HEK293T (cell line): ENCODE measurements around the gene CUX1.

Source experiments
- BHLHE40 ChIP-seq: fragments of 450-650 bp; IDR thresholded peaks from 2 replicates; pipeline ENCODE4 v1.6.1; 2016; ENCODE audit warnings: mild to moderate bottlenecking, moderate library complexity, borderline replicate concordance
- CTBP1 ChIP-seq: fragments of 450-650 bp; IDR thresholded peaks from 2 replicates; pipeline ENCODE4 v1.6.1; 2016; ENCODE audit warnings: borderline replicate concordance
- ELF4 ChIP-seq: fragments of 450-650 bp; IDR thresholded peaks from 2 replicates; pipeline ENCODE4 v1.6.1; 2017; ENCODE audit warnings: antibody characterized with exemption
- FOXA1 ChIP-seq: fragments of 450-650 bp; IDR thresholded peaks from 2 replicates; pipeline ENCODE4 v1.6.1; 2016; ENCODE audit warnings: mild to moderate bottlenecking
- FOXM1 ChIP-seq: fragments of 450-650 bp; IDR thresholded peaks from 2 replicates; pipeline ENCODE4 v1.6.1; 2017; ENCODE audit warnings: mild to moderate bottlenecking, borderline replicate concordance
- L3MBTL2 ChIP-seq: fragments of 450-650 bp; conservative IDR thresholded peaks from 2 replicates; pipeline ENCODE4 v1.6.1; 2016; ENCODE audit warnings: mild to moderate bottlenecking
- NFRKB ChIP-seq: fragments of 450-650 bp; IDR thresholded peaks from 2 replicates; pipeline ENCODE4 v1.6.1; 2016; ENCODE audit warnings: mild to moderate bottlenecking, moderate library complexity
- PKNOX1 ChIP-seq: fragments of 450-650 bp; IDR thresholded peaks from 2 replicates; pipeline ENCODE4 v1.6.1; 2016
- SP1 ChIP-seq: fragments of 450-650 bp; IDR thresholded peaks from 2 replicates; pipeline ENCODE4 v1.6.1; 2017
- SUZ12 ChIP-seq: fragments of 450-650 bp; IDR thresholded peaks from 2 replicates; pipeline ENCODE4 v1.6.1; 2016; ENCODE audit warnings: mild to moderate bottlenecking
- ZNF384 ChIP-seq: fragments of 450-650 bp; IDR thresholded peaks from 2 replicates; pipeline ENCODE4 v1.6.1; 2016

GRCh38 chr7:101824440-101824839, 7.0 kb downstream of the CUX1 start:
- TF ChIP-seq L3MBTL2, result no peak
- TF ChIP-seq ZNF384, result no peak
- TF ChIP-seq ELF4, result no peak
- no peak for TF ChIP-seq BHLHE40
- no peak for TF ChIP-seq PKNOX1
- no peak for TF ChIP-seq FOXA1
- TF ChIP-seq CTBP1, result no peak
- TF ChIP-seq SUZ12, result no peak
- TF ChIP-seq FOXM1, result no peak
- no peak for TF ChIP-seq NFRKB
- TF ChIP-seq SP1, result no peak
